Naive thymus-derived CD8-positive, alpha-beta T cell (primary cell): ENCODE results near the gene ILKAP. TPM values are rescaled to one million over a fixed set of nuclear protein-coding genes. Genes with fewer than 3 reads are reported as not detected.
A peak's percentile ranks its signal among the peaks of the same experiment; 100 is the strongest.

ENCODE experiments used
- ATAC-seq, 2 donors: fragments of 150-1000 bp; cut with Tn5 transposase in 1 of 2; sonication (Bioruptor Pico), chemical (Tn5 transposase) in 1 of 2; 1 replicate in 1 of 2; 2 replicates in 1 of 2; pipeline ENCODE4 v1.10.0; 2021; ENCODE audit warnings: mild to moderate bottlenecking in 2 of 2, moderate library complexity in 2 of 2
- POLR2A ChIA-PET: fragments of 350-600 bp; sonication (Branson Sonifier 250); formaldehyde crosslinking; loops from one replicate; lab custom pipeline; 2021; ENCODE audit warnings: antibody characterized with exemption; lab: Charles Lee
- DNase-seq, 10 donors: peaks; one replicate each; pipeline versions ENCODE4 v3.0.0 to v3.0.0-alpha.2; 2020 to 2022
- H3K27ac Mint-ChIP-seq, 10 donors: one replicate each; pipeline ENCODE4 v1.8.0; 2020 to 2022; ENCODE audit warnings: mild to moderate bottlenecking in 10 of 10, mixed read lengths in 10 of 10, moderate library complexity in 4 of 10, inconsistent platforms in 1 of 10
- H3K27me3 Mint-ChIP-seq, 5 donors: one replicate each; pipeline ENCODE4 v1.8.0; 2021 to 2022; ENCODE audit warnings: mixed read lengths in 5 of 5
- H3K36me3 Mint-ChIP-seq, 3 donors: one replicate each; pipeline ENCODE4 v1.8.0; 2020 to 2022; ENCODE audit warnings: mixed read lengths in 3 of 3, mild to moderate bottlenecking in 2 of 3, inconsistent platforms in 1 of 3
- H3K4me1 Mint-ChIP-seq, 4 donors: one replicate each; pipeline ENCODE4 v1.8.0; 2021 to 2022; ENCODE audit warnings: mixed read lengths in 4 of 4
- H3K4me3 Mint-ChIP-seq, 10 donors: one replicate each; pipeline ENCODE4 v1.8.0; 2020 to 2022; ENCODE audit warnings: mild to moderate bottlenecking in 10 of 10, mixed read lengths in 10 of 10, moderate library complexity in 6 of 10, inconsistent platforms in 1 of 10
- H3K9me3 Mint-ChIP-seq, 9 donors: one replicate each; pipeline ENCODE4 v1.8.0; 2020 to 2022; ENCODE audit warnings: mixed read lengths in 9 of 9, mild to moderate bottlenecking in 3 of 9, inconsistent platforms in 1 of 9, moderate library complexity in 1 of 9
- polyA plus RNA-seq, 3 donors: library from polyadenylated mRNA; unstranded; fragments of 300-500 nt; fragmentation: Illumina TruSeq; gene quantifications; one replicate each; pipeline ENCODE4 v1.2.3, GENCODE V29; 2021
- total RNA-seq, 8 experiments: library from RNA in 2 of 8; stranded (reverse) in 2 of 8; gene quantifications; one replicate each; pipeline ENCODE4 v1.2.3 and lab custom pipeline; 2021 to 2026

The ILKAP gene
- total and polyA plus RNA-seq, 5 experiments from 2014 or later, result 39.1 to 100 (median 42.1) TPM

- Mint-ChIP-seq H3K27ac (no peak overlapping the region), H3K4me1 (no peaks in the 10 kb centered on the region), H3K36me3 (no peaks in the 10 kb centered on the region), H3K4me3 (no peak overlapping the region), H3K9me3 (no peaks in the 10 kb centered on the region), H3K27me3 (no peaks in the 10 kb centered on the region)
- POLR2A ChIA-PET, result no interaction called here
- DNase-seq (no peak), ATAC-seq (no peak)
Observed at GRCh38 chr2:238149841-238150572, 53.5 kb downstream of the ILKAP start.

- Mint-ChIP-seq H3K4me3 (no peak overlapping the region), H3K9me3 (peaks cover 0 to 2% (median 0%) of the 10 kb centered on the region in 9 donors), H3K27me3 (no peaks in the 10 kb centered on the region), H3K27ac (no peak overlapping the region), H3K36me3 (no peaks in the 10 kb centered on the region), H3K4me1 (peaks cover 0 to 2% (median 0%) of the 10 kb centered on the region in 4 donors)
- DNase-seq (no peak), ATAC-seq (no peak)
- POLR2A ChIA-PET, result no interaction called here
Observed at GRCh38 chr2:238148981-238149380, 54.5 kb downstream of the ILKAP start.

GRCh38 chr2:238146884-238147544 is 56.5 kb downstream of the ILKAP start:
- POLR2A ChIA-PET, result no interaction called here

GRCh38 chr2:238145851-238146250 is 57.6 kb downstream of the ILKAP start:
- Mint-ChIP-seq H3K4me3 (no peak overlapping the region), H3K27ac (no peak overlapping the region), H3K9me3 (peaks cover 0 to 2% (median 0%) of the 10 kb centered on the region in 9 donors), H3K4me1 (peaks cover 6 to 10% (median 7%) of the 10 kb centered on the region in 4 donors), H3K36me3 (no peaks in the 10 kb centered on the region), H3K27me3 (no peaks in the 10 kb centered on the region)
- DNase-seq, result no peak
- ATAC-seq, result no peak
- POLR2A ChIA-PET, result no interaction called here

More at GRCh38 chr2:238146884-238147544, 56.5 kb downstream of the ILKAP start:
- H3K27ac Mint-ChIP-seq, result no peak overlapping the region
- H3K4me3 Mint-ChIP-seq, result no peak overlapping the region
- H3K36me3 Mint-ChIP-seq, result no peaks in the 10 kb centered on the region
- no peak for ATAC-seq
- peaks cover 0 to 2% (median 0%) of the 10 kb centered on the region in 9 donors for H3K9me3 Mint-ChIP-seq
- peaks cover 0 to 3% (median under 1%) of the 10 kb centered on the region in 4 donors for H3K4me1 Mint-ChIP-seq
- no peaks in the 10 kb centered on the region for H3K27me3 Mint-ChIP-seq
- DNase-seq, result no peak

GRCh38 chr2:238145046-238145445 is 58.4 kb downstream of the ILKAP start:
- Mint-ChIP-seq H3K4me3 (no peak overlapping the region), H3K4me1 (peaks cover 6 to 10% (median 7%) of the 10 kb centered on the region in 4 donors), H3K27ac (no peak overlapping the region), H3K9me3 (peaks cover 0 to 2% (median 0%) of the 10 kb centered on the region in 9 donors), H3K36me3 (no peaks in the 10 kb centered on the region), H3K27me3 (no peaks in the 10 kb centered on the region)
- POLR2A ChIA-PET, result no interaction called here
- ATAC-seq, result no peak
- DNase-seq, result no peak

- Mint-ChIP-seq H3K4me1 (peaks cover 6 to 10% (median 7%) of the 10 kb centered on the region in 4 donors), H3K9me3 (peaks cover 0 to 2% (median 0%) of the 10 kb centered on the region in 9 donors), H3K27ac (no peak overlapping the region), H3K36me3 (no peaks in the 10 kb centered on the region), H3K27me3 (no peaks in the 10 kb centered on the region), H3K4me3 (no peak overlapping the region)
- ATAC-seq, result no peak
- no peak for DNase-seq
- POLR2A ChIA-PET, result no interaction called here
Observed at GRCh38 chr2:238144262-238144661, 59.2 kb downstream of the ILKAP start.

GRCh38 chr2:238143239-238143951 is 60.1 kb downstream of the ILKAP start:
- Mint-ChIP-seq H3K36me3 (no peaks in the 10 kb centered on the region), H3K27ac (no peak overlapping the region), H3K27me3 (no peaks in the 10 kb centered on the region), H3K9me3 (peaks cover 0 to 2% (median 0%) of the 10 kb centered on the region in 9 donors), H3K4me3 (no peak overlapping the region), H3K4me1 (peaks cover 6 to 10% (median 7%) of the 10 kb centered on the region in 4 donors)
- POLR2A ChIA-PET, result no interaction called here
- no peak for ATAC-seq
- no peak for DNase-seq

- Mint-ChIP-seq H3K4me3 (no peak overlapping the region), H3K36me3 (no peaks in the 10 kb centered on the region), H3K27ac (no peak overlapping the region), H3K9me3 (peaks cover 0 to 2% (median 0%) of the 10 kb centered on the region in 9 donors), H3K4me1 (peaks cover 6 to 11% (median 9%) of the 10 kb centered on the region in 4 donors), H3K27me3 (no peaks in the 10 kb centered on the region)
- ATAC-seq (no peak), DNase-seq (no peak)
- POLR2A ChIA-PET, result no interaction called here
Observed at GRCh38 chr2:238142382-238143205, 60.9 kb downstream of the ILKAP start.

GRCh38 chr2:238141541-238142318 is 61.8 kb downstream of the ILKAP start:
- no peak for ATAC-seq
- POLR2A ChIA-PET, result no interaction called here

GRCh38 chr2:238140721-238141540 is 62.6 kb downstream of the ILKAP start:
- peaks cover 6 to 11% (median 9%) of the 10 kb centered on the region in 4 donors for H3K4me1 Mint-ChIP-seq
- H3K9me3 Mint-ChIP-seq, result peaks cover 0 to 2% (median 0%) of the 10 kb centered on the region in 9 donors
- no peak for ATAC-seq
- H3K4me3 Mint-ChIP-seq, result no peak overlapping the region
- POLR2A ChIA-PET, result no interaction called here
- DNase-seq, result no peak
- H3K36me3 Mint-ChIP-seq, result no peaks in the 10 kb centered on the region
- no peaks in the 10 kb centered on the region for H3K27me3 Mint-ChIP-seq
- no peak overlapping the region for H3K27ac Mint-ChIP-seq

More at GRCh38 chr2:238141541-238142318, 61.8 kb downstream of the ILKAP start:
- H3K4me3 Mint-ChIP-seq, result no peak overlapping the region
- peaks cover 0 to 2% (median 0%) of the 10 kb centered on the region in 9 donors for H3K9me3 Mint-ChIP-seq
- DNase-seq, result no peak
- H3K27me3 Mint-ChIP-seq, result no peaks in the 10 kb centered on the region
- peaks cover 6 to 11% (median 9%) of the 10 kb centered on the region in 4 donors for H3K4me1 Mint-ChIP-seq
- peak overlapping the region in 2 of 10 donors; percentile 71 to 73 for H3K27ac Mint-ChIP-seq
- no peaks in the 10 kb centered on the region for H3K36me3 Mint-ChIP-seq

- DNase-seq (no peak), ATAC-seq (no peak)
- H3K36me3 Mint-ChIP-seq, result no peaks in the 10 kb centered on the region
- H3K9me3 Mint-ChIP-seq, result peaks cover 0 to 2% (median 0%) of the 10 kb centered on the region in 9 donors
- no peaks in the 10 kb centered on the region for H3K27me3 Mint-ChIP-seq
- POLR2A ChIA-PET, result no interaction called here
- H3K4me3 Mint-ChIP-seq, result no peak overlapping the region
- H3K4me1 Mint-ChIP-seq, result peaks cover 6 to 11% (median 9%) of the 10 kb centered on the region in 4 donors
- no peak overlapping the region for H3K27ac Mint-ChIP-seq
Observed at GRCh38 chr2:238140040-238140439, 63.5 kb downstream of the ILKAP start.
